ENCODE data around the gene ZFAND4.
"Not testable (repeated sequence)": the region's sequence is repeated elsewhere in the genome, so short reads cannot be mapped to it uniquely, and the experiment has no call there.

Gene ZFAND4

DNA sequence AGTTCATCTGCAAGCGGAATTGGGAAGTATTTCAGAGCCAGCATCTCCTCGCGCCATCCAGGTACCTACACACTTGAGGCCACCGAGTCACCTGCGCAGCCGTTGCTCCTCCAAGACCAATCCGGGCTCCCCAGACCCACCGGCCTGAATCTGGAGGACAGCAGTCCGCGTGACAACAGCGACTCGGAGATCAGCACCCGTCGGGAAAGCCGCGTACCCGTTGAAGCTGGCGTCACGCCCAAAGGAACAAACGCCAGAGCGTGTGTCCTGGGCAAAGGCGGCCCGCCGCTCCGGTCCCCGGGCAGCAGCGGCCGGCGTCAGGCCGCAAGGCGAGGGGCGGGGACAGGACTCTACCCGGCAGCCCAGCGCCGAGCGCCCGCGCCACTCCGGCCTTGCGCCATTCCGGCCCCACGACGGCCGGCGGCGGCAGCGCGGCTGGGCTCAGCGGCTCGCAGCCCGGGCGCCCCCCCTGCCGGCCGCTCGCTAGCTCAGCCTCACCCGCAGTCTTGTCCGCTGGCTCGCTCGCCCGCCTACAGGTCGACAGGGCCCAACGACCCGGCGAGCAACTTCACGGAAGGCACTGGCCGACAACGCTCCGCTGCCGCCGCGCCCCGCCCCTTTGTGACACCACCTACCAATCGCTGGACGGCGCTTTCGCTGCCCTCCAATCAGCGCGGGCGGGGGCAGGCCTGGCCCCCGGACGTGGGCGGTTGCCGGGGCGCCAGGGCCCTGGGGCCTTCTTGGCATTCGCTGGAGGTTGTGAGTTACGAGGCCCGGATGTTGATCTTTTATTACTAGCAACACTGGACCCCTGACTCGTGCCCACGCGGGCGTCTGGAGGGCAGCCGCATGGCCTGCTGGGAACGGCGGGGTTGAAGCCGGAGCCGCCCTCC, at the start of gene ZFAND4:
TSS of gene ZFAND4 (minus strand) at position 592 of the 893 bp plus-strand sequence. CDS start 9,047 bp downstream, outside the sequence.
- DNase-seq, result peak; percentile 63 to 92 (median 82)

DNA sequence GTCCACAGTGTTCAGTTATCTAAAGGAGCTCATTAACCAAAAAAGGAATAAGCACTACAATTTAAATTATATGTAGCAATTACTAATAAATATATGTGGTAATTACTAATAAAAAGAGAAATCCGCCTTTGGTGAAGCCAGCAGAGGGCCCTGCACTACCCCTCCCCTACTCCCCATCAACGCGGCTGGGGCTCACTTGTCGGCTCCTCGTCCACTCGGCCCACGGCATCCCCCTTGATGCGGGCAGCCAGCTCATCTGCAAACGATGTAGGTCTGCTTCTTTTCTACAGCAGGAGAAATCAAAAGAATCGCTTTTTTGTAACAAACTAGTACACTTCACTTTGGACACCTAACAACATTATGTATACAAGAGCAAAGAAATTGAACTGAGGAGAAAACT, 48.9 kb upstream of the ZFAND4 start:
- not testable (repeated sequence) for DNase-seq

DNA sequence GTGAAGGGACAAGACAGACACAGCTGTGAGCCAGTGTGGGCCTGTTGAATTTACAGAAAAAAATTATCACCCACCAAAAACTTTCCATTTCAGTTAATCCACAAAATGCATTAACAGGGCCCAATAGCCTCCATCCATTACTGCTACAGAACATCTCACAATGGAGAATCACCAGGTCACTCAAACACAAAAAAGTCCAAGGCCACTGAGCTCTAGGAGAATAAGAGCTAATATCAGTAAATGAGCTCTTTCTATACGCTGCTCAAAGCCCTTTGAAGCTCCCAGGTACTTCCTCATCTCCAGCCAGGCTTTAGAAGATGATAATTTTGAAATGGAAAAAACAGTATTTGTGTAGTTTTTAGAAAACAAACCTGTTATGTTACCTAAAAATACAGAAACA, 45.1 kb upstream of the ZFAND4 start:
- not testable (repeated sequence) for DNase-seq

DNA sequence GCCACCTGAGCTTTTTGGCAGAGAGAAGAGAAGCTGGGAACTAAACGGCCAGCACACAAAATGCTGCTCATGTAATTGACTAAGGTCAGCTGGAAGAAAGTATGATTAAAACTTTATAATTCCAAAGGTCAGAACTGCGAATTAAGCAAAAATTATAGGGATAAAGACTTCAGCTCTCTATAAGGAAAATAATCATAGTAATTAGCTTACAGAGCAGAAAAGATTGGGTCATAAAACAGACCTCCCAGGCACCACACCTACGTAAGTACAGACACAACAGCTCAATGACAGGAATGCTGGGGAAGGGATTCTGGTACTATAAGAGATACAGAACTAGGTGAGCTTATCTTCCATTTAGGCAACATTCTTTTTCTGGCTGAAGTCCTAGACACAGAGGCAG, 44.5 kb upstream of the ZFAND4 start:
- not testable (repeated sequence) for DNase-seq

DNA sequence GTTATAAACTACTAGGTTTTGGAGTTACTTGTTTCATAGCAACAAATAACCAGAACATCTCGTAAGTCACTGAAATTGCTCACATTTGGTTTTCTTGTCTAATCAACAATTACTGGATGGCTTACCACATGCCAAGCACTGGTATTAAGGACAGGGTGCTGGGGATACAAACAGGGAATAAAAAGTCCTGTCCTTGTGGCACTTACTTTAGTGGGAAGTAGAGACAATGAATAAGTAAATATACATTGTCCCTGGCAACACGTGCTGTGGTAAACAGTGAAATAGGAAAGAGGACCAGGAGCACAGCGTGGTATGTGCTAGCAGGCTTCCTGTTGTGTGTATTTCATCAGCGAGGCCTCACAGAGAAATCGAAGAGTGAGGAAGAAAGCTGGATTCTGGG, 38.7 kb upstream of the ZFAND4 start:
- DNase-seq, result not testable (repeated sequence)

DNA sequence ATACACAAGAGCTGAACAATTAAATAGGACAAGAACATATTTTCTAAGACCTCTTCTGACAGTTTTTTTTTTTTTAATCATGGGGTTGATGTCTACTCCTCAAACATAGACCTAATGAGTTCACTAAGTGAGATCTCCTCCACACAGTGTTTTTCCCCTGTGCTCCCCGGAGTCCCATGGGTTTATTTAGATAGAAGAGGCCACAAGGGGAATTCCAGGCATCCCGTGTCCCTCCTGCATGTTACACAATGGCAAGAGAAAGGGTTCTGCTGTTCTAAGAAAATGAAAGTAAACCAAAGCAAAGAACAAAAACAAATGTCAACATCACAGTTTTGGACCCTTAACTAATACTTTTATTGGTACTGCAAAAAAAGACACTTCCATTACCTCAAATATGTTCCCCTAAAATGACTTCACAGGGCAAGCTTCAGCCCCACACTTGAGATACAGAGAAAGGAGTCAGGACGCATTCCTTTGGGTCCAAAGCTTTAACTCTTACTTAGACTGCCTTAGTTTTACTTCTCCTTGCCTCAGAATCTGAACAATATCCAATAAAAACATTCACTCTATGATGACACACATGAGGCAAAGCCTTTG, 37.7 kb upstream of the ZFAND4 start:
- not testable (repeated sequence) for DNase-seq

DNA sequence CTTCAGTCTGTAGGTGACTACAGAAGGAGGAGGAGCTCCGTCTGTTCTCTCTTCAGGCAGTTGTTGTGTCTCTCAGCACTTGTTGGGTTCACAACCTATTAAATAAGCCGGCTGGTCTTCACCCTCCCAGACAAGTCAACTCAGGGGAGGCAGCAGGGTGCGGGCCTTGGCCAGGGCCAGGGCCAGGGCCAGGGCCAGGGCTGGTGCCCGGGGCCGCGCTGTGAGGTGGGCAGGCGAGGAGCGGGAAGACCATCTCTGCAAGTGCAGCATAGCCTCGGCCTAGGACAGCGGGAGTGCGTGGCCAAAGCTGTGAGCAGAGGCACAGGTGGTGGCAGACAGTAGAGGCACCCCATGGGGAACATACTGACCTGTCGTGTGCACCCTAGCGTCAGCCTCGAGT, 5.9 kb upstream of the ZFAND4 start:
- DNase-seq, result not testable (repeated sequence)

DNA sequence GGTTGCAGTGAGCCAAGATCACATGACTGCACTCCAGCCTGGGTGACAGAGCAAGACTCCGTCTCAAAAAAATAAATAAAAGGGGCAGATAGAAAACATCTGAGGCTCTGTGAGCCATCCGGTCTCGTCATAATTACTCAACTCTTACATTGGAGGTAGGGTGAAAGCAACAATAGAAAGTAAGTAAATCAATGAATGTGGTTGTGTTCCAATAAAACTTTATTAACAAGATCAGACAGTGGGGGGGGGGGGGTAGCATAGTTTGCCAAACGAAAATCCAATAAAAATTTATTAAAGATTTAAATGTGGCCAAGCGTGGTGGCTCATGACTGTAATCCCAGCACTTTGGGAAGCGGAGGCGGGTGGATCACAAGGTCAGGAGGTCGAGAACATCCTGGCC, 2.8 kb upstream of the ZFAND4 start:
- DNase-seq, result no peak

DNA sequence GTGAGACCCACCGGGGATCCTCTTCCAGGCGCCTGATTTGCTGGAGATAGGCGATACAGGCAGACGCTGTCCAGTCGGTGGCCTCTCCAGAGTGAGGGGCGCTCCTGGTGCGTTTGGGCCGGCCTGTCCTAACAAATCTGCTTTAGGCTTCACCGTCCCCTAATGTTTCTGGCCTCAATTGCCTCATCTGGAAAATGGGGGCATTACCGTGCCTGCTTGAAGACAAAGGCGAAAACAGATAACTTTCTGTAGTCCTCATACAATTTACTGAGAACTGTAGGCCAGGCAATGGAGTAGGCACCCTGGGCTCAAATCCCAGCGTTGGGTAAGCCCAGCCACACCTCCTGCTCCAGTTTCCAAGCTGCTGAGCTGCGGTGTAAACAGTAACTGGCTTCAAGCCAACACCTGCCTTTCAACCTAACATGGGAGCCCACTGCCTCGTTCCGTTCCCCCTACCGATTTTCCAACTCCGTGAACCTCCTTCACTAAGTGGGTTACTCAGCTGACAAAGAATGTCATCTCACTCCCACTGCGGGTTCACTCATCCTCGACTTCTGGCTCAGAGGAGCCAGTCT, 589 bp upstream of the ZFAND4 start:
- no peak for DNase-seq

DNA sequence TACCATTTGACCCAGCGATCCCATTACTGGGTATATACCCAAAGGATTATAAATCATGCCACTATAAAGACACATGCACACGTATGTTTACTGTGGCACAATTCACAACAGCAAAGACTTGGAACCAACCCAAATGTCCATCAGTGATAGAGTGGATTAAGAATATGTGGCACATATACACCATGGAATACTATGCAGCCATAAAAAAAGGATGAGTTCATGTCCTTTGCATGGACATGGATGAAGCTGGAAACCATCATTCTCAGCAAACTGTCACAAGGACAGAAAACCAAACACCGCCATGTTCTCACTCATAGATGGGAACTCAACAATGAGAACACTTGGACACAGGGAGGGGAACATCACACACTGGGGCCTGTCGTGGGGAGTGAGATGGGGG, 1.3 kb downstream of the ZFAND4 start:
- not testable (repeated sequence) for DNase-seq

DNA sequence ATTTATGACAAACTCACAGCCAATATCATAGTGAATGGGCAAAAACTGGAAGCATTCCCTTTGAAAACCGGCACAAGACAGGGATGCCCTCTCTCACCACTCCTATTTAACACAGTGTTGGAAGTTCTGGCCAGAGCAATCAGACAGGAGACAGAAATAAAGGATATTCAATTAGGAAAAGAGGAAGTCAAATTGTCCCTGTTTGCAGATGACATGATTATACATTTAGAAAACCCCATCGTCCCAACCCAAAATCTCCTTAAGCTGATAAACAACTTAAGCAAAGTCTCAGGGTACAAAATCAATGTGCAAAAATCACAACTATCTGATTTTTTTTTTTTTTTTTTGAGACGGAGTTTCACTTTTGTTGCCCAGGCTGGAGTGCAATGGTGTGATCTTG, 2.7 kb downstream of the ZFAND4 start:
- not testable (repeated sequence) for DNase-seq

DNA sequence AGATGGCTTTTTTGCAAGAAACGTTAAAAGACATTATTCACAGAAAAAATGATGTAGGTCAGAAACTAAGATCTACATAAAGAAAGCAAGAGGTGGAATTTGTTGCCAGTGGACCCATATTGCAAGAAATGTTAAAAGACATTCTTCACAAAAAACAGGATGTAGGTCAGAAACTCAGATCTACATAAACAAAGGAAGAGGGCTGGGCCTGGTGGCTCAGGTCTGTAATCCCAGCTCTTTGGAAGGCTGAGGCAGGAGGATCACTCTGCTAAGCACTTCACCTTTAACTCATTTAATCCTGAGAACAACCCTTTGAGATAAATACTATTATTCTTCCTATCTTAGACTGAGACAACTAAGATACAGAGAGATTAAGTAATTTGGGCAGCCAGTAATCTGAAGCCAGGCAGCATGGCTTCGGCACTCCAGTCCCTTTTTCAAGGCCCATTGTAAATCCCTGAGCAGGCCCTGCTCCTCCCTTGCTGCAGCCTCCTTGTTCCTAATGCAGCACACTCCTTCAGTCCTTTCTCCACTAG, 11.6 kb downstream of the ZFAND4 start:
- no peak for DNase-seq

DNA sequence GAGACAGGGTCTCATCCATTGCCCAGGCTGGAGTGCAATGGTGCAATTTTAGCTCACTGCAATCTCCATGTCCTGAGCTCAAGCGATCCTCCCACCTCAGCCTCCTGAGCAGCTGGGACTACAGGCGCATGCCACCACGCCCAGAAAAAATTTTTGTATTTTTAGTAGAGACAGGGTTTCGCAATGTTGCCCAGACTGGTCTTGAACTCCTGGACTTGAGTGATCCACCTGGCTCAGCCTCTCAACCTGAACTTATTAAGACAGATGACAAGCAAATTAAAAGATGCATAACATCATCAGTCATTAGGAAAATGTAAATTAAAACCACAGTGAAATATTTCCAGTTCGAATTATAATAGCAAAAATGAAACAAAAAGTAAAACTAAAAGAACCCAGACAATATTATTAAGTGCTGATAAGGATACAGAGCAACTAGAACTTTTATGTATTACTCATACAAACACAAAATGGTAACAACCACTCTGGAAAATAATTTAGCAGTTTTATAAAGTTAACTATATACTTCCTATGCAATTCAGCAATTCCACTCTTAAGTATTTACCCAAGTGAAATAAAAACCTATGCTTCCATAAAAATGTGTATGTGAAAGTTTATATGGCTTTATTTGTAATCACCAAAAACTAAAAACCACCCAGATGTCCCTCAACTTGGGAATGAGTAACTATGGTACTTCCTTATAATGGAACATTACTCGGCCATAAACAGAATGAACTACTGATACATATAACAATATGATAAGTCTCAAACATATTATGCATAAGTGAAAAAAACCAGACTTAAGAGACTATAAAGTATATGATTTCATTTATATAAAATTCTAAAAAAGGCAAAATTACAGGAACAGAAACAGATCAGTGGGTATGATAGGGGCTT, 15.3 kb downstream of the ZFAND4 start:
- no peak for DNase-seq

DNA sequence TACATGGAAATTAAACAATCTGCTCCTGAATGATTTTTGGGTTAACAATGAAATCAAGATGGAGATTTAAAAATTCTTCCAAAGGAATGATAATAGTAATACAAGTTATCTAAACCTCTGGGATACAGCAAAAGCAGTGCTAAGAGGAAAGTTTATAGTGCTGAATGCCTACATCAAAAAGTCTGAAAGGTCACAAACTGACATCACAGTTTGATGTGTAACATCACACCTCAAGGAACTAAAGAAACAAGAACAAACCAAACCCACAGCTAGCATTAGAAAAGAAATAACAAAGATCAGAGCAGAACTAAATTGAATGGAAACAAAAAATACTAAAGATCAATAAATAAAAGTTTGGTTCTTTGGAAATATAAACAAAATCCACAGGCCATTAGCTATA, 17.4 kb downstream of the ZFAND4 start:
- DNase-seq, result no peak

DNA sequence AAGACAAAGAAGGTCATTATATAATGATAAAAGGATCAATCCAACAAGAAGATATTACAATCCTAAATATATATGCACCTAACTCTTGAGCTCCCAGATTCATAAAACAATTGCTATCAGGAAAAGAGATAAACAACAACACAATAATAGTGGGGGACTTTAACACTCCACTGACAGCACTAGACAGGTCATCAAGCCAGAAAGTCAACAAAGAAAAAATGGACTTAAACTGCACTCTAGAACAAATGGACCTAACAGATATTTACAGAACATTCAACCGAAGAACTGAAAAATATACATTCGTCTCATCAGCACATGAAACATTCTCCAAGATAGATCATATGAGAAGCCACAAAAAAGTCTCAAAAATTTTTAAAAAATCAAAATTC, 17.8 kb downstream of the ZFAND4 start:
- DNase-seq, result not testable (repeated sequence)

DNA sequence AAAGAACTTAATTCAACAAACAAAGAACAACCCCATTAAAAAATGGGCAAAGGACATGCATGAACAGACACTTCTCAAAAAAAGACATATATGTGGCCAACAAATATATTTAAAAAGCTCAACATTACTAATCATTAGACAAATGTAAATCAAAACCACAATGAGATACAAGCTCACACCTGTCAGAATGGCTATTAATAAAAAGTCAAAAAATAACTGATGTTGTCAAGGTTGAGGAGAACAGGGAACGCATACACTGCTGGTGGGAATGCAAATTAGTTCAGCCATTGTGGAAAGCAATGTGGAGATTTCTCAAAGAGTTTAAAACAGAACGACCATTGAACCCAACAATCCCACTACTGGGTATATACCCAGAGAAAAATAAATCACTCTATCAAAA, 19.1 kb downstream of the ZFAND4 start:
- DNase-seq, result no peak

DNA sequence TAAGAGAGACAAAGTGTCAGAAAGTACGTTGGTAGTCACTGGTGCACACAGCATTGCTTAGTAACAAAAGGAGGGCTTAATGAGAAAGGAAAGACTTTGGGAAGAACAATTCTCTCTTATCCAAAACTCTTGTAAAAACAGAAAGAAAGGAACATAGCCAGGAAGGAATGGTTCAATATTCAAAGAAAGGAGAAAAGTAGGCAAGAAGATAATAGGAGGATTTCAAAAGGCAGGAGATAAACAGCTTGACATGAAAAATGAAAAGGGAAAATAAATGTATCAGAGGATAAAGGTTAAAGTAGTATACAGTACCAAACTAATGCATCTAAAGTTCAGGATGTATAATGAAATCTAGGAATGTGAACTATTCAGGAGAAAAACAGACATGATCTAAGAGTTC, 20.1 kb downstream of the ZFAND4 start:
- no peak for DNase-seq

DNA sequence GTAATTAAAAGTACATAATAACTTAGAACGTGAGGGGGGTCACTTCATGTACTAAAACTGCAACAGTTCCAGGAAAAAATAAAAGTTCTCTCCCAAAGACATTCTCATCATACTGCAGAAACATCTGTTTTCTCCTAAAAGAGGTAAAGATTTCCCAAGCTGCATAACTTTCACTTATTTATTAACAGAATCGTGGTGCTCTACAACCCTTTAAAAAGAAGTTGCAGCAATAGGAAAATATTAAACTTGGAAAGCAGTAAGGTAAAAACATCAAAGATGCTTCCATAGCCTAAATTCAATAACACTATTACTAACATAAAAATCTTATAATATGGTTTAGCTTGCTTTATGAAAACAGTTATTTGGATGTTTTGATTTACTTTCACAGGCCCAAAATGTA, 23.3 kb downstream of the ZFAND4 start:
- no peak for DNase-seq

DNA sequence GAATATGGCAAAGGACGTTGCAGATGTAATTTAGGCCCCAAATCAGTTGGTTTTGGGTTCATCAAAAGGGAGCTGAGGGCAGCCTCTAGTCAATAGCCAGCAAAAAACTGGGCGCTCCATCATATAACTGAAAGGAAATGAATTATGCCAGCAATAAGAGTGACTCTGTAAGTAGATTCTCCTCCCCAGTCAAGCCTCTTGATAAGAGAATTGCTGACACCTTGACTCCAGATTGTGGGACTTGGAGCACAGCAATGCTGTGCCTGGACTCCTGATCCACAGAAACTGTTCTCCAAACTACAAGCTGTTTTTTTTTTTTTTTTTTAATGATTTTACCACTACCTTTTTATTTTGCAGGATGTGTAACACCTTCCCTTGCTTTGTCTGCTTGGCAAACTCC, 25.5 kb downstream of the ZFAND4 start:
- DNase-seq, result no peak

DNA sequence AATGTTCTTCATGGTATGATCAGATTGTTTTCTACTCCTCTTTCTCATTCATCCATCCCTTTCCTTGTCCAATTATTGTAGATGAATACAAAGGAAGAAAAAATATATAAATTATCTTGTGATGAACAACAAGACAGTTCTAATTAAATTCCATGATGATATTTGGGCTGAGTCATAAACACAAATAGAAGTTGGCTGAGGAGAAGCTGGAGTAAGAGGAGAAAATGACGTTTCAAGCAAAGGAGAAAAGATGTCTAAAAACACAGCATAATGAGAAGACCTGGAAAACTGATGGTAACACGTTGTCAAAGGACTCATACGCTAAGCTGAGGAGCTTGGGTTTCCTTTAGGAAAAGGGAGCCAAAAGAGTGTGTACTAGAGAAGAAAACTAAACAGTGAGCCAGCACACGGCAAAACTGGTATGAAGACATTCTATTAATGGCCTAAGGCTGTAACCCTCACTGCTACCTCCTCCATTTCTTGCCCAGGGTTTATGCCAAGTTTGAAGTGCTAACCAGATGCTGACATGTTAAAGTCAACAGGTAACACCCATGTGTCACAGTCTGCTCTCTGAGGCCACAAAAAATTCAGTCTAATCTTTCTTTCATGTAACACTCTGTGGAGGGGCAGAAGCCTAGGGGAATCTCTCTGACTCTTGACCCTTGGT, 26.1 kb downstream of the ZFAND4 start:
- DNase-seq, result no peak

DNA sequence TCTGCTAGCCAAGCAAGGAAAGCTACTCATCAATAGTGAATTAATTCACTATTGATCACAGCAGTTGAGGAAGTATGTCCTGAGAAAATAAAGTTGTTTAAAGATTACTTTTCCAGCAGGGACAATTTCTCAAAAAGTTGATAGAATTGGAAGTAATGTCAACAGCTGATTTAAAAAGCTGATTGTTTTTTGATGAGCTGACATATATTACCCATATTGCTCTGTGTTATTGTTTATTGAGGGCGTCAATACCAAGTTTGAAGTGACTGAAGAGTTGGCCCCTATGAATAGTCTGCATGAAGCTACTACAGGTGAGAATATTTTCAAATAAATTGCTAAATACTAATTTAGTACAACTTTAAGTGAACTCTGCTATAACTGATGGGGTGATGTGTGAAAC, 28.0 kb downstream of the ZFAND4 start:
- DNase-seq, result no peak

DNA sequence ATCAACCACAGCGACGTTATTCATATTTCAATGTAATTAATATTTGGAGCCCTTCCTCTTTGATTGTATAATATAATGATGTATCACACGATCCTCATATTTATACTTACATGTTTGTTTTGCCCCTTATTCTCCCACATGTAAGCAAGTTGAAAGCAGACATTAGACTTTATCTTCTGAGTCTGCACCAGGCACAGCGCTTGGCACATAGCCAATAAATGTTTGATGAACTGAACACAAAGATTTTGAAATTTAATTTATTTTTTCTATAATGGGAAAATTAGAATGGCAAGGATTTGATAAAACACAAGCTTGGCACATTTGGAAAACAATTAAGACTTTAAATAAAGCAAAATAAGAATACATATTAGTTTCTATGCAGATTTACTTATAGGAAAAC, 31.6 kb downstream of the ZFAND4 start:
- no peak for DNase-seq

All from activated naive CD4-positive, alpha-beta T cell (primary cell).